HCT116 (cell line): ENCODE results near the gene TSLP. TPM values are rescaled to one million over a fixed set of nuclear protein-coding genes. Genes with fewer than 3 reads are reported as not detected.

Source experiments
- ATAC-seq: fragments of 200-7000 bp; cut with Tn5 transposase; 2 replicates; pipeline ENCODE4 v1.9.1; 2020; ENCODE audit warnings: mild to moderate bottlenecking, moderate library complexity
- BruUV-seq: library from RNA; stranded (reverse); fragments of 400-500 nt; replicated peaks from 2 replicates; lab custom pipeline; 2021; lab: Mats Ljungman, UMichigan
- CTCF ChIA-PET: fragments of 300-600 bp; sonication (Branson Sonifier 250); formaldehyde crosslinking; loops from one replicate; lab custom pipeline; 2021; ENCODE audit warnings: antibody characterized with exemption; lab: Charles Lee
- POLR2A ChIA-PET: fragments of 300-600, 350-600 bp; sonication (Branson Sonifier 250); formaldehyde crosslinking; loops from one replicate; lab custom pipeline; 2021; ENCODE audit warnings: antibody characterized with exemption; lab: Charles Lee
- RAD21 ChIA-PET, 2 experiments: fragments of 300-600 bp; sonication (Branson Sonifier 250); formaldehyde crosslinking; loops; one replicate each; lab custom pipeline; 2023; ENCODE audit warnings: low total read pairs in 2 of 2; ENCODE audit not compliant: uncharacterized antibody in 2 of 2, unreplicated experiment in 2 of 2, low non-redundant PET in 1 of 2; lab: Charles Lee
- DNase-seq: peaks from one replicate; pipeline ENCODE4 v3.0.0-alpha.2; 2010; ENCODE audit warnings: low read depth, low spot score
- H2AFZ ChIP-seq: fragments of 200-600 bp; shearing (Covaris generic), sonication (generic); 2 replicates; pipeline ENCODE4 v1.6.1; 2017; ENCODE audit warnings: low read depth, mixed run types, mixed read lengths, antibody characterized with exemption, low read length; ENCODE audit not compliant: poor library complexity, severe bottlenecking
- H3K27ac ChIP-seq: 2 replicates; pipeline ENCODE4 v1.5.1; 2012; ENCODE audit warnings: low read depth, low read length
- H3K27me3 ChIP-seq: fragments of 200-600 bp; sonication (generic); 2 replicates; pipeline ENCODE4 v1.6.1; 2016; ENCODE audit warnings: mixed run types, low read length, mixed read lengths; ENCODE audit not compliant: insufficient read depth
- H3K36me3 ChIP-seq, 2 experiments: fragments of 200-500 bp in 1 of 2; fragments of 200-600 bp in 1 of 2; sonication (Bioruptor generic) in 1 of 2; sonication (generic) in 1 of 2; 2 replicates each; pipeline versions ENCODE4 v1.5.1 to v1.6.1; 2014 to 2016; ENCODE audit warnings: low read length in 2 of 2, inconsistent platforms in 1 of 2, mixed read lengths in 1 of 2, mixed run types in 1 of 2; ENCODE audit not compliant: insufficient read depth in 2 of 2, control insufficient read depth in 1 of 2
- H3K4me1 ChIP-seq, 2 experiments: fragments of 200-600 bp in 1 of 2; sonication (generic) in 1 of 2; 2 replicates each; pipeline versions ENCODE4 v1.5.1 to v1.6.1; 2012 to 2017; ENCODE audit warnings: low read length in 2 of 2, inconsistent platforms in 1 of 2, mild to moderate bottlenecking in 1 of 2, mixed read lengths in 1 of 2, mixed run types in 1 of 2, moderate library complexity in 1 of 2; ENCODE audit not compliant: insufficient read depth in 2 of 2, control insufficient read depth in 1 of 2
- H3K4me2 ChIP-seq: fragments of 200-600 bp; sonication (generic); 2 replicates; pipeline ENCODE4 v1.6.1; 2017; ENCODE audit warnings: mixed run types, low read length, mixed read lengths
- H3K4me3 ChIP-seq, 2 experiments: fragments of 200-600 bp in 1 of 2; sonication (generic) in 1 of 2; replicated peaks in 1 of 2; 2 replicates each; pipeline ENCODE4 v1.5.1; 2011 to 2016; ENCODE audit warnings: low read length in 2 of 2, control low read depth in 1 of 2, low read depth in 1 of 2, mild to moderate bottlenecking in 1 of 2, mixed read lengths in 1 of 2, mixed run types in 1 of 2
- H3K79me2 ChIP-seq: fragments of 200-600 bp; sonication (generic); 2 replicates; pipeline ENCODE4 v1.6.1; 2017; ENCODE audit warnings: mild to moderate bottlenecking, mixed run types, low read length, moderate library complexity, mixed read lengths; ENCODE audit not compliant: insufficient read depth
- H3K9ac ChIP-seq: fragments of 200-600 bp; sonication (generic); 2 replicates; pipeline ENCODE4 v1.6.1; 2016; ENCODE audit warnings: low read length, mixed read lengths
- H3K9me2 ChIP-seq: fragments of 200-600 bp; sonication (generic), shearing (Covaris generic); 2 replicates; pipeline ENCODE4 v1.6.1; 2017; ENCODE audit warnings: mixed run types, mild to moderate bottlenecking, moderate library complexity; ENCODE audit not compliant: insufficient read depth
- H3K9me3 ChIP-seq, 2 experiments: fragments of 200-500 bp in 1 of 2; fragments of 200-600 bp in 1 of 2; sonication (Bioruptor generic) in 1 of 2; sonication (generic) in 1 of 2; 2 replicates each; pipeline ENCODE4 v1.6.1; 2014 to 2017; ENCODE audit warnings: low read length in 2 of 2, mixed read lengths in 2 of 2, inconsistent platforms in 1 of 2, low read depth in 1 of 2, mild to moderate bottlenecking in 1 of 2, mixed run types in 1 of 2, moderate library complexity in 1 of 2; ENCODE audit not compliant: control insufficient read depth in 1 of 2, insufficient read depth in 1 of 2
- H4K20me1 ChIP-seq: fragments of 200-600 bp; sonication (generic), shearing (Covaris generic); 2 replicates; pipeline ENCODE4 v1.6.1; 2017; ENCODE audit warnings: mixed run types, mild to moderate bottlenecking, moderate library complexity; ENCODE audit not compliant: insufficient read depth
- ATF3 ChIP-seq: IDR thresholded peaks from 2 replicates; pipeline ENCODE4 v1.6.1; 2012
- CBX3 ChIP-seq: IDR thresholded peaks from 2 replicates; pipeline ENCODE4 v1.6.1; 2012; ENCODE audit warnings: low read depth
- CEBPB ChIP-seq: IDR thresholded peaks from 2 replicates; pipeline ENCODE4 v1.6.1; 2012; ENCODE audit warnings: low read depth
- EZH2 ChIP-seq: fragments of 200-600 bp; sonication (generic); IDR thresholded peaks from 2 replicates; pipeline ENCODE4 v1.6.1; 2017; ENCODE audit warnings: antibody characterized with exemption, mixed run types
- MAX ChIP-seq: IDR thresholded peaks from 2 replicates; pipeline ENCODE4 v1.6.1; 2012
- POLR2A ChIP-seq: IDR thresholded peaks from 2 replicates; pipeline ENCODE4 v1.7.0; 2011; ENCODE audit warnings: borderline replicate concordance; ENCODE audit not compliant: insufficient read depth, insufficient read length; ENCODE audit errors: extremely low read depth
- POLR2AphosphoS5 ChIP-seq: IDR thresholded peaks from 2 replicates; pipeline ENCODE4 v1.6.1; 2011; ENCODE audit warnings: mild to moderate bottlenecking, low read depth, low read length, moderate library complexity
- REST ChIP-seq: IDR thresholded peaks from 2 replicates; pipeline ENCODE4 v1.6.1; 2012; ENCODE audit warnings: low read depth
- SIN3A ChIP-seq: IDR thresholded peaks from 2 replicates; pipeline ENCODE4 v1.6.1; 2012; ENCODE audit warnings: low read depth
- SRF ChIP-seq: IDR thresholded peaks from 2 replicates; pipeline ENCODE4 v1.6.1; 2012; ENCODE audit warnings: low read depth
- YY1 ChIP-seq: IDR thresholded peaks from 2 replicates; pipeline ENCODE4 v1.6.1; 2011; ENCODE audit warnings: low read length, low read depth, moderate library complexity, mild to moderate bottlenecking; ENCODE audit not compliant: insufficient replicate concordance; ENCODE audit errors: extremely low read depth
- ZFX ChIP-seq: fragments of 450-650 bp; IDR thresholded peaks from 2 replicates; pipeline ENCODE4 v1.6.1; 2017
- intact Hi-C: fragments of 100-400 bp; cut with micrococcal nuclease; formaldehyde crosslinking; loops from 2 replicates; pipeline ENCODE4 v1.10.0; 2022
- total RNA-seq: library from RNA; stranded (reverse); gene quantifications from one replicate; pipeline ENCODE4 v1.2.1, GENCODE V29; 2021; ENCODE audit not compliant: unreplicated experiment

Gene TSLP
- total RNA-seq, 1 experiment from 2014 or later, result 0.34 TPM

GRCh38 chr5:111113678-111114077 lies 42.2 kb downstream of the TSLP start:
- ChIA-PET RAD21 (no interaction called here), CTCF (no interaction called here), POLR2A (no interaction called here)
- no peak for TF ChIP-seq ZFX
- no peak for TF ChIP-seq CBX3
- TF ChIP-seq SRF, result no peak
- no peak for TF ChIP-seq MAX
- TF ChIP-seq POLR2AphosphoS5, result no peak
- no peak for TF ChIP-seq POLR2A
- TF ChIP-seq SIN3A, result no peak
- TF ChIP-seq EZH2, result no peak
- TF ChIP-seq CEBPB, result no peak
- TF ChIP-seq YY1, result no peak
- no peak for TF ChIP-seq REST
- TF ChIP-seq ATF3, result no peak
- Histone ChIP-seq H3K4me2 (no peak overlapping the region), H3K4me3 (no peak overlapping the region), H3K9me2 (no peaks in the 10 kb centered on the region), H4K20me1 (peaks cover 4% of the 10 kb centered on the region; the same call in 1 of the 2 replicates), H3K9ac (no peak overlapping the region), H3K9me3 (no peaks in the 10 kb centered on the region), H3K27me3 (no peaks in the 10 kb centered on the region), H3K27ac (no peak overlapping the region), H3K79me2 (peaks cover 56% of the 10 kb centered on the region), H2AFZ (no peak overlapping the region), H3K36me3 (peaks cover 29 to 54% of the 10 kb centered on the region in 2 experiments), H3K4me1 (no peaks in the 10 kb centered on the region)
- intact Hi-C loops, result no loop called here
- DNase-seq (no peak), ATAC-seq (no peak)
- no TSS peak for BruUV-seq
